H9 (cell line): ENCODE results near the gene DPYD. TPM values are rescaled to one million over a fixed set of nuclear protein-coding genes. Genes with fewer than 3 reads are reported as not detected.

ENCODE experiments used
- DNase-seq: peaks from one replicate; pipeline ENCODE4 v3.0.0-alpha.2; 2017
- H2AFZ ChIP-seq: one replicate; pipeline ENCODE4 v1.6.1; 2013; ENCODE audit warnings: mild to moderate bottlenecking, low read length, control low read depth, moderate library complexity
- H2AK5ac ChIP-seq: 2 replicates; pipeline ENCODE4 v1.6.1; 2013; ENCODE audit warnings: low read length, control low read depth, mixed read lengths; ENCODE audit not compliant: insufficient read length
- H2BK120ac ChIP-seq: one replicate; pipeline ENCODE4 v1.6.1; 2013; ENCODE audit warnings: low read depth, mild to moderate bottlenecking, low read length, control low read depth, inconsistent platforms; ENCODE audit not compliant: poor library complexity, severe bottlenecking
- H2BK12ac ChIP-seq: 2 replicates; pipeline ENCODE4 v1.6.1; 2013; ENCODE audit warnings: low read length, control low read depth, mixed read lengths, low read depth; ENCODE audit not compliant: insufficient read length
- H2BK15ac ChIP-seq: 2 replicates; pipeline ENCODE4 v1.6.1; 2013; ENCODE audit warnings: low read depth, low read length, control low read depth
- H2BK20ac ChIP-seq: one replicate; pipeline ENCODE4 v1.6.1; 2013; ENCODE audit warnings: low read depth, mild to moderate bottlenecking, low read length, control low read depth, inconsistent platforms; ENCODE audit not compliant: poor library complexity, severe bottlenecking
- H2BK5ac ChIP-seq: 2 replicates; pipeline ENCODE4 v1.6.1; 2013; ENCODE audit warnings: low read length, control low read depth, mixed read lengths; ENCODE audit not compliant: insufficient read length
- H3K14ac ChIP-seq: 2 replicates; pipeline ENCODE4 v1.6.1; 2013; ENCODE audit warnings: low read length, control low read depth; ENCODE audit not compliant: insufficient read depth
- H3K18ac ChIP-seq: 2 replicates; pipeline ENCODE4 v1.6.1; 2013; ENCODE audit warnings: low read depth, mild to moderate bottlenecking, mixed read lengths, low read length, control low read depth; ENCODE audit not compliant: insufficient read length
- H3K23ac ChIP-seq: 2 replicates; pipeline ENCODE4 v1.6.1; 2013; ENCODE audit warnings: low read length, control low read depth, mixed read lengths, low read depth; ENCODE audit not compliant: insufficient read length
- H3K23me2 ChIP-seq: 2 replicates; pipeline ENCODE4 v1.6.1; 2013; ENCODE audit warnings: low read depth, mild to moderate bottlenecking, mixed read lengths, low read length, control low read depth; ENCODE audit not compliant: insufficient read length, poor library complexity, severe bottlenecking
- H3K27ac ChIP-seq: 2 replicates; pipeline ENCODE4 v1.5.1; 2013; ENCODE audit warnings: low read length, control low read depth, mixed read lengths, low read depth; ENCODE audit not compliant: insufficient read length
- H3K27me3 ChIP-seq: 2 replicates; pipeline ENCODE4 v1.6.1; 2013; ENCODE audit warnings: low read length, control low read depth, inconsistent platforms; ENCODE audit not compliant: insufficient read depth
- H3K4ac ChIP-seq: 2 replicates; pipeline ENCODE4 v1.6.1; 2013; ENCODE audit warnings: low read depth, mild to moderate bottlenecking, control low read depth, inconsistent platforms, low read length, moderate library complexity
- H3K4me1 ChIP-seq: 2 replicates; pipeline ENCODE4 v1.6.1; 2013; ENCODE audit warnings: low read length, control low read depth, inconsistent platforms; ENCODE audit not compliant: insufficient read depth
- H3K4me2 ChIP-seq: 2 replicates; pipeline ENCODE4 v1.6.1; 2013; ENCODE audit warnings: low read length, control low read depth, mixed read lengths; ENCODE audit not compliant: insufficient read length, insufficient read depth
- H3K56ac ChIP-seq: 2 replicates; pipeline ENCODE4 v1.6.1; 2013; ENCODE audit warnings: low read depth, mild to moderate bottlenecking, mixed read lengths, low read length, control low read depth; ENCODE audit not compliant: insufficient read length
- H3K79me1 ChIP-seq: 2 replicates; pipeline ENCODE4 v1.6.1; 2013; ENCODE audit warnings: low read depth, mild to moderate bottlenecking, moderate library complexity, low read length, control low read depth, inconsistent platforms; ENCODE audit not compliant: insufficient read depth, poor library complexity, severe bottlenecking
- H3K79me2 ChIP-seq: 2 replicates; pipeline ENCODE4 v1.6.1; 2013; ENCODE audit warnings: low read length, control low read depth, inconsistent platforms; ENCODE audit not compliant: insufficient read depth
- H3K9ac ChIP-seq: 2 replicates; pipeline ENCODE4 v1.6.1; 2013; ENCODE audit warnings: low read length, control low read depth, mixed read lengths; ENCODE audit not compliant: insufficient read length; ENCODE audit errors: extremely low read depth
- H3K9me3 ChIP-seq: one replicate; pipeline ENCODE4 v1.6.1; 2013; ENCODE audit warnings: low read depth, low read length, inconsistent platforms; ENCODE audit not compliant: control insufficient read depth
- H3T11ph ChIP-seq: one replicate; pipeline ENCODE4 v1.6.1; 2013; ENCODE audit warnings: mild to moderate bottlenecking, low read length, control low read depth, inconsistent platforms
- H4K20me1 ChIP-seq: one replicate; pipeline ENCODE4 v1.6.1; 2013; ENCODE audit not compliant: control insufficient read depth, insufficient read length, insufficient read depth
- H4K5ac ChIP-seq: 2 replicates; pipeline ENCODE4 v1.6.1; 2013; ENCODE audit warnings: low read depth, mild to moderate bottlenecking, mixed read lengths, low read length, control low read depth; ENCODE audit not compliant: insufficient read length
- H4K8ac ChIP-seq: replicated peaks from 2 replicates; pipeline ENCODE4 v1.6.1; 2013; ENCODE audit warnings: low read length, control low read depth, mixed read lengths, low read depth; ENCODE audit not compliant: insufficient read length
- H4K91ac ChIP-seq: 2 replicates; pipeline ENCODE4 v1.6.1; 2013; ENCODE audit warnings: low read depth, mild to moderate bottlenecking, moderate library complexity, mixed read lengths, low read length, control low read depth; ENCODE audit not compliant: insufficient read length
- H3K27ac Mint-ChIP-seq, 3 experiments: 2 replicates in 2 of 3; 3 replicates in 1 of 3; pipeline ENCODE4 v1.8.0; 2020 to 2021; ENCODE audit warnings: mixed read lengths in 3 of 3, mild to moderate bottlenecking in 1 of 3, moderate library complexity in 1 of 3
- H3K27me3 Mint-ChIP-seq: 2 replicates; pipeline ENCODE4 v1.8.0; 2021; ENCODE audit warnings: low read depth, mild to moderate bottlenecking, moderate library complexity, mixed read lengths
- H3K36me3 Mint-ChIP-seq, 3 experiments: 2 replicates in 2 of 3; 3 replicates in 1 of 3; pipeline ENCODE4 v1.8.0; 2020 to 2021; ENCODE audit warnings: low read depth in 3 of 3, mixed read lengths in 3 of 3; ENCODE audit not compliant: insufficient read depth in 1 of 3
- H3K4me1 Mint-ChIP-seq, 2 experiments: 2 replicates each; pipeline ENCODE4 v1.8.0; 2020; ENCODE audit warnings: mixed read lengths in 2 of 2
- H3K4me3 Mint-ChIP-seq, 2 experiments: 2 replicates in 1 of 2; 3 replicates in 1 of 2; pipeline ENCODE4 v1.8.0; 2020 to 2021; ENCODE audit warnings: mild to moderate bottlenecking in 2 of 2, mixed read lengths in 2 of 2, moderate library complexity in 1 of 2
- H3K9me3 Mint-ChIP-seq, 2 experiments: 2 replicates in 1 of 2; 3 replicates in 1 of 2; pipeline ENCODE4 v1.8.0; 2020; ENCODE audit warnings: mild to moderate bottlenecking in 2 of 2, mixed read lengths in 2 of 2, moderate library complexity in 1 of 2
- CTCF ChIP-seq: fragments of 200-600 bp; sonication (generic); conservative IDR thresholded peaks from 3 replicates; pipeline ENCODE4 v1.8.0; 2021; ENCODE audit warnings: antibody characterized with exemption, mild to moderate bottlenecking
- WGBS: extraction: QIAGEN DNeasy Blood & Tissue Kit; methylation state at CpG from one replicate; pipeline ENCODE4 v1.1.7; 2013; ENCODE audit warnings: missing lambda C conversion rate, low lambda C conversion rate, mixed read lengths; ENCODE audit not compliant: insufficient read length; ENCODE audit errors: extremely low coverage; 5-methylcytosine and 5-hydroxymethylcytosine counted together
- total RNA-seq: library from RNA; stranded (reverse); gene quantifications from 2 replicates; pipeline ENCODE4 v1.2.1, GENCODE V29; 2021

The DPYD gene
- total RNA-seq, 1 experiment from 2014 or later, result 0.37 TPM

GRCh38 chr1:97262842-97263241 is 658.0 kb downstream of the DPYD start:
- no peaks in the 10 kb centered on the region for H3K4me1 ChIP-seq
- no peaks in the 10 kb centered on the region for H3K79me2 ChIP-seq
- H3T11ph ChIP-seq, result no peak overlapping the region
- H3K27ac Mint-ChIP-seq, result no peak overlapping the region
- no peaks in the 10 kb centered on the region for H3K9me3 Mint-ChIP-seq
- H3K36me3 Mint-ChIP-seq, result no peaks in the 10 kb centered on the region
- no peak overlapping the region for H2BK5ac ChIP-seq
- H3K23ac ChIP-seq, result no peak overlapping the region
- H3K79me1 ChIP-seq, result no peaks in the 10 kb centered on the region
- WGBS, result no CpG with 5 or more reads among the region's 1 CpG
- H3K27me3 ChIP-seq, result no peaks in the 10 kb centered on the region
- no peak for TF ChIP-seq CTCF
- H2BK20ac ChIP-seq, result no peak overlapping the region
- H2BK15ac ChIP-seq, result no peak overlapping the region
- no peak overlapping the region for H3K9ac ChIP-seq
- H3K4me3 Mint-ChIP-seq, result no peak overlapping the region
- H3K4me1 Mint-ChIP-seq, result no peaks in the 10 kb centered on the region
- H3K56ac ChIP-seq, result no peak overlapping the region
- H3K23me2 ChIP-seq, result no peaks in the 10 kb centered on the region
- no peak overlapping the region for H3K4ac ChIP-seq
- H4K5ac ChIP-seq, result no peak overlapping the region
- no peak overlapping the region for H3K4me2 ChIP-seq
- H3K18ac ChIP-seq, result no peak overlapping the region
- no peaks in the 10 kb centered on the region for H4K20me1 ChIP-seq
- H3K14ac ChIP-seq, result no peak overlapping the region
- H2AFZ ChIP-seq, result no peak overlapping the region
- no peak overlapping the region for H2BK120ac ChIP-seq
- H3K9me3 ChIP-seq, result no peaks in the 10 kb centered on the region
- no peak overlapping the region for H2AK5ac ChIP-seq
- DNase-seq, result no peak
- H2BK12ac ChIP-seq, result no peak overlapping the region
- H3K27ac ChIP-seq, result no peak overlapping the region
- no peak overlapping the region for H4K8ac ChIP-seq
- no peaks in the 10 kb centered on the region for H3K27me3 Mint-ChIP-seq
- H4K91ac ChIP-seq, result no peak overlapping the region
